Fibroblast of skin of right biceps (primary cell): Measurements from ENCODE around the gene MSANTD4.
"Not testable (repeated sequence)": the region's sequence is repeated elsewhere in the genome, so short reads cannot be mapped to it uniquely, and the experiment has no call there.

Source experiments
- DNase-seq: peaks from one replicate; pipeline ENCODE4 v3.0.0-alpha.2; 2013

The MSANTD4 gene

DNA sequence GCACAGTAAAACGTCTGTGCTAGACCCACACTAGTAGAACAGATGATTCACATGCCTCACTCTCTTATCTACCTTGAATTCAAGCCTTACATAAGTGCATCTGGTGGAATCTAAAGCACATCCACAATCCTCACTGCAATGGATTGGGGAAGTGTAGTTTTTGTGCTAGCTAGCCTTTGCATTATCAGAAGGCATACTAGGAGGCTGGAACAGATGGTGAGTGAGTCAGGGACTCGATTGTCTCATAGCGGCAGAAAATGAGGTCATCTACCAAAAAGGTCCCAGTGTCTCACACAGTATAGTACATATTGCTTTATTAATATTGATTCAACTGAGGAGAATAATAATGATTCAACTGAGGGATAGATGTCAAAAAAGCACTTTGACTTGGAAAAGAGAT lies 9.3 kb downstream of the MSANTD4 start:
- peak; percentile 57 for DNase-seq

- no peak for DNase-seq
These were observed 10.6 kb downstream of the MSANTD4 start for GRCh38 chr11:106011481-106011880.

DNA sequence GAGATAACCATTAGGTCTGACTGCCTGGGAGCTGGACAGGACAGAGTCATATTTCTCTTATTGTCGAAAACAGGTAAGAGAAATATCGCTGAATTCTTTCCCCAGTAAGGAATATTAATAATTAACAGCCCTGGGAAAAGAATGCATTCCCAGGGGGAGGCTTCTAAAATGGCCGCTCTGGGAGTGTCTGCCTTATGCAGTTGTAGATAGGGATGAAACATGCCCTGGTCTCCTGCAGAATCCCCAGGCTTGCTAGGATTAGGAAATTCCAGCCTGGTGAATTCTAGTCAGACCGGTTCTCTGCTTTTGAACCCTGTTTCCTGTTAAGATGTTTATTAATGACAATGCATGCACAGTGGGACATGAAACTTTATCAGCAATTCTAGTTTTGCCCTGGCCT lies 18.9 kb downstream of the MSANTD4 start:
- not testable (repeated sequence) for DNase-seq

- no peak for DNase-seq
These were observed 20.6 kb downstream of the MSANTD4 start for GRCh38 chr11:106001304-106002012.

DNA sequence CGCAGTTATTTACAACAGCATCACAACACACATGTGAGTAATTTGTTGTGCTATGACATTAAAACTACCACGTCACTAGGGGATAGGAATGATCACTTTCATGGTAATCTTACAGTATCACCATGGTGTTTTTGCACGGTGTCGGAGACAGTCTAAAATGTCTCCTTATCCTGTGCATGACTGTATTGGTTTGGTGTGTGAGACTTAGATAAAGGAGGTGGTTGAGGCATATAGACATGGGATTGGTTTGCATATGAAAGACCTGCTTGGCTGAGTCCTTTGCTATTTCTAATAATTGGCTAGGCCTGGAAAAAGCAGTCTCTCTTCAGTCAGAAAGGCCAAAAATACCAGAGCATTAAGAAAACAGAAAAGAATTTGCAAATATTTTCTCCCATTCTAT lies 30.2 kb downstream of the MSANTD4 start:
- DNase-seq, result no peak

DNA sequence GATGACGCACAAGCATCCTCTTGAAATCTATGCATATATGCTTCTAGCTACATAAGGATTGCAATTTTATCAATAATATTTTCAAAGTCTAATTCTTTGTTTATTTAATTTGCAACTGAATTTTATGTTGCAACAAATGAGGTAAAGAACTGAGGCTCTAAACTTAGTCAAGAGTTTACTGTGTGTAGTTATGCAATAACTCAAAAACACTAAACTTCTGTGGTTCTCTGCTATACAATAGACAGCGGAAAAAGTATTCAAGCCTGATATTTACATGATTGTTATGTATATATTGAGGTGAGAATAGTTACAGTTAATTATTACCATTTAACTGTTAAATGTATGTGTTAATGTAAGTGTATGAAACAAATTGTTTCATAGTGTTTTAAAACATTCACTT lies 32.9 kb downstream of the MSANTD4 start:
- no peak for DNase-seq

DNA sequence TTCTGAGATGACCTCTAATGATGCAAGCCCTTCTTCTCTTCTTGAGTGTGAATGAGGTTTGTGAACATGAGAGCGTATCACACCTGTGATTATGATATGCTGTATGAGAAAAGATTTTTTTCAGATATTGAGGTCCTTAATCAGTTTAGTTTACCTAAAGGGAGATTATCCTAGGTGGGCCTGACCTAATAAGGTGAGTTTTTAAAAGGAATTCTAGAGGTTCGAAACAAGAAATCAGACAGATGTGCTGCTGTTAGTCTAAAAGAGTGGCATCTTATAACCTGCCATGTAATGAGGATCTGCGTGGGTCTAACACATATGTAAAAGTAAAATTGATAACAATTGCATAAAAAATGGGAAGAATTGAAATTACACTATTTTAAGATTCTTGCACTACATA lies 33.8 kb downstream of the MSANTD4 start:
- no peak for DNase-seq

DNA sequence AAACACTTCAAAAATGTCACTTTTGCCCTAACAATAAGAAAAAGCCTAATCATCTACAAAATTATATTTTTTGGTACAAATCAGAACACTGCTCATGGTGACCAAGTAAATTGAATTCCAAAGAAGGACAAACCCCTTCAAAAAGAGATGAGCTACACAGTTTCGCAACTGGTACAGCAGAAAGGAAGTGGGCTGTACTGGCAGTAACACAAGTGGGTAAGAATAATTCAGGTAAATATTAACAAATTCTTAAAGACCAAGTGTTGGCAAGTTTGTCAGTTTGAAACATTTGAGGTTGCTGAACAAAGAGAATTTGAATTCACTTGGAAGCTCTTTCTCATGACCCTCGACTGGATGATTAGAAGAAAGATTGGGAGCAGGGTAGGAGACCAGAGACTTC lies 35.5 kb downstream of the MSANTD4 start:
- no peak for DNase-seq

DNA sequence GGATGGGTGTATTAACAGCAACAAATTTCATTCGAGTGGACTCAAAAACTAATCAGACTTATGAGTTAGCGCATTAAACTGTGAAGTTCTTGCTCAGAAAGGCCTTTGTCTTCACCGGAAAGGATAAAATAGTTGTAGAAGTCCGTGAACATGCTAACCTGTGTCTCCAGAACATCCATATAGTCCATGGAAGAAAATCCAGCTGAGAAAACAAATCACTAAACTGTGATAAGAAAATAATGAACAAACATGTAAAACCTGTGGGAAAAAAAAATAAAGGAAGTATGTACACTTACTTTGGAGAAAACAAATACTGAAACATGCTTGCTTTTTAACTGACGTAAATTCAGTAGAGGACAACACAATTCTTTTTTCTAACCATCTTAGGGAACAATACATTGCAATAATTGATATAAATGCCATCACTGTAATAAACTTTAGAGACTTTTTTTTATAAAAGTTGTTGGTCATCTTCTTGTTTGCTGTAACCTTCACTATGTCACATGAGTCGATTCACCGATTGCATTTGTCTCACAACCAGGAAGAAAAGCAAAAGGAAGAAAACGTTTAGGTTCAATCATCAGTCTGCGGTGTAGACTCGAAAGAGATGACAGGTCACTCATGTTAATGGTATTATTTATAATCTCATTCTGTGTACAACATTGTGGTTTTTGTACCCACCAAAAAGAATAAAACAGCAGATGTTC lies 41.9 kb downstream of the MSANTD4 start:
- no peak for DNase-seq

- DNase-seq, result peak; percentile 43
These were observed 46.9 kb downstream of the MSANTD4 start for GRCh38 chr11:105975128-105975527.

GRCh38 chr11:105969756-105970155 lies 52.3 kb downstream of the MSANTD4 start:
- no peak for DNase-seq

- DNase-seq, result peak; percentile 44
These were observed 53.9 kb downstream of the MSANTD4 start for GRCh38 chr11:105968021-105968697.

GRCh38 chr11:105960252-105961245 lies 61.5 kb downstream of the MSANTD4 start:
- DNase-seq, result no peak
